IMR-90 (cell line): ENCODE measurements around the gene ADAMTSL5. TPM values are rescaled to one million over a fixed set of nuclear protein-coding genes. Genes with fewer than 3 reads are reported as not detected.

ENCODE experiments used
- ATAC-seq: fragments of 200-7000 bp; cut with Tn5 transposase; 2 replicates; pipeline ENCODE4 v1.9.1; 2020; ENCODE audit warnings: low read depth, mild to moderate bottlenecking, moderate library complexity
- BruUV-seq: library from RNA; stranded (reverse); fragments of 400-500 nt; replicated peaks from 2 replicates; lab custom pipeline; 2021; lab: Mats Ljungman, UMichigan
- CTCF ChIA-PET: fragments of 300-600 bp; formaldehyde crosslinking; extraction: SDS; loops from one replicate; lab custom pipeline; 2021; ENCODE audit warnings: antibody characterized with exemption; lab: Yijun Ruan, JAX
- POLR2A ChIA-PET: fragments of 300-600 bp; sonication (Branson Sonifier 250); formaldehyde crosslinking; loops from one replicate; lab custom pipeline; 2022; ENCODE audit warnings: antibody characterized with exemption; ENCODE audit not compliant: unreplicated experiment; lab: Charles Lee
- DNase-seq: peaks from one replicate; pipeline ENCODE4 v3.0.0; 2013
- H2AFZ ChIP-seq: replicated peaks from 2 replicates; pipeline ENCODE3; 2013; ENCODE audit warnings: low read length, mild to moderate bottlenecking; ENCODE audit not compliant: poor library complexity
- H2AK5ac ChIP-seq: 2 replicates; pipeline ENCODE4 v1.6.1; 2013; ENCODE audit warnings: low read depth, low read length, inconsistent platforms
- H2AK9ac ChIP-seq: replicated peaks from 2 replicates; pipeline ENCODE3; 2013; ENCODE audit warnings: mild to moderate bottlenecking, low read depth, low read length, moderate library complexity; ENCODE audit not compliant: poor library complexity
- H2BK120ac ChIP-seq: 2 replicates; pipeline ENCODE4 v1.6.1; 2013; ENCODE audit warnings: low read depth, low read length, inconsistent platforms
- H2BK15ac ChIP-seq: 3 replicates; pipeline ENCODE4 v1.6.1; 2013; ENCODE audit warnings: low read depth, low read length, inconsistent platforms
- H2BK20ac ChIP-seq: 2 replicates; pipeline ENCODE4 v1.6.1; 2013; ENCODE audit warnings: low read depth, mild to moderate bottlenecking, inconsistent platforms, low read length, moderate library complexity
- H2BK5ac ChIP-seq: 2 replicates; pipeline ENCODE4 v1.6.1; 2013; ENCODE audit warnings: mild to moderate bottlenecking, low read depth, low read length, inconsistent platforms; ENCODE audit not compliant: poor library complexity, severe bottlenecking
- H3K14ac ChIP-seq: replicated peaks from 2 replicates; pipeline ENCODE4 v1.6.1; 2013; ENCODE audit warnings: low read depth, low read length, inconsistent platforms
- H3K18ac ChIP-seq: 2 replicates; pipeline ENCODE4 v1.6.1; 2013; ENCODE audit warnings: low read depth, low read length, control low read depth
- H3K23ac ChIP-seq: 2 replicates; pipeline ENCODE4 v1.6.1; 2013; ENCODE audit warnings: low read depth, low read length, inconsistent platforms
- H3K27ac ChIP-seq: 2 replicates; pipeline ENCODE4 v1.5.1; 2013; ENCODE audit warnings: mild to moderate bottlenecking, control low read depth, low read length; ENCODE audit not compliant: insufficient read depth
- H3K27me3 ChIP-seq: 2 replicates; pipeline ENCODE4 v1.6.1; 2013; ENCODE audit warnings: low read length; ENCODE audit not compliant: control insufficient read depth, insufficient read depth
- H3K36me3 ChIP-seq: 2 replicates; pipeline ENCODE4 v1.6.1; 2013; ENCODE audit warnings: low read length, mixed read lengths; ENCODE audit not compliant: control insufficient read depth, insufficient read depth
- H3K4ac ChIP-seq: 2 replicates; pipeline ENCODE4 v1.6.1; 2013; ENCODE audit warnings: low read depth, low read length, inconsistent platforms
- H3K4me1 ChIP-seq: 2 replicates; pipeline ENCODE4 v1.6.1; 2013; ENCODE audit warnings: low read length, mixed read lengths; ENCODE audit not compliant: control insufficient read depth, insufficient read depth
- H3K4me2 ChIP-seq: 2 replicates; pipeline ENCODE4 v1.6.1; 2013; ENCODE audit warnings: low read depth, mild to moderate bottlenecking, control low read depth, low read length, moderate library complexity
- H3K4me3 ChIP-seq: 2 replicates; pipeline ENCODE4 v1.5.1; 2013; ENCODE audit warnings: low read depth, mild to moderate bottlenecking, control low read depth, low read length, moderate library complexity; ENCODE audit not compliant: insufficient read depth
- H3K56ac ChIP-seq: 2 replicates; pipeline ENCODE4 v1.6.1; 2013; ENCODE audit warnings: low read length, inconsistent platforms; ENCODE audit not compliant: insufficient read depth; ENCODE audit errors: extremely low read depth
- H3K79me1 ChIP-seq, 2 experiments: 2 replicates each; pipeline ENCODE4 v1.6.1; 2013; ENCODE audit warnings: low read length in 2 of 2, inconsistent platforms in 1 of 2, low read depth in 1 of 2
- H3K9ac ChIP-seq: 2 replicates; pipeline ENCODE4 v1.6.1; 2013; ENCODE audit warnings: low read depth, low read length, control low read depth
- H3K9me1 ChIP-seq: 2 replicates; pipeline ENCODE4 v1.6.1; 2013; ENCODE audit warnings: low read length, inconsistent platforms; ENCODE audit not compliant: insufficient read depth
- H3K9me3 ChIP-seq: 2 replicates; pipeline ENCODE4 v1.6.1; 2013; ENCODE audit warnings: low read length; ENCODE audit not compliant: control insufficient read depth, insufficient read depth
- H4K20me1 ChIP-seq: 2 replicates; pipeline ENCODE4 v1.6.1; 2013; ENCODE audit warnings: low read length, inconsistent platforms; ENCODE audit not compliant: insufficient read depth
- H4K5ac ChIP-seq: 2 replicates; pipeline ENCODE4 v1.6.1; 2013; ENCODE audit warnings: mild to moderate bottlenecking, low read depth, low read length, control low read depth
- H4K8ac ChIP-seq, 2 experiments: 2 replicates each; pipeline ENCODE4 v1.6.1; 2013; ENCODE audit warnings: low read depth in 2 of 2, low read length in 2 of 2, control low read depth in 1 of 2, inconsistent platforms in 1 of 2
- H4K91ac ChIP-seq: 2 replicates; pipeline ENCODE4 v1.6.1; 2013; ENCODE audit warnings: low read depth, low read length, inconsistent platforms; ENCODE audit not compliant: insufficient read depth
- CHD1 ChIP-seq: IDR thresholded peaks from 2 replicates; pipeline ENCODE4 v1.6.1; 2012; ENCODE audit warnings: low read depth, low read length, improper control_type of control experiment
- FOS ChIP-seq: fragments of 150-350 bp; IDR thresholded peaks from 2 replicates; pipeline ENCODE4 v1.6.1; 2016; ENCODE audit warnings: low read depth, low read length
- MAFK ChIP-seq: IDR thresholded peaks from 2 replicates; pipeline ENCODE4 v1.6.1; 2012; ENCODE audit warnings: low read depth, low read length, improper control_type of control experiment
- MAZ ChIP-seq: IDR thresholded peaks from 2 replicates; pipeline ENCODE4 v1.6.1; 2012; ENCODE audit warnings: low read depth, mild to moderate bottlenecking, low read length, improper control_type of control experiment, moderate library complexity, borderline replicate concordance
- MXI1 ChIP-seq: IDR thresholded peaks from 2 replicates; pipeline ENCODE4 v1.6.1; 2012; ENCODE audit warnings: low read depth, mild to moderate bottlenecking, low read length, moderate library complexity, borderline replicate concordance
- POLR2A ChIP-seq: IDR thresholded peaks from 2 replicates; pipeline ENCODE4 v1.6.1; 2012; ENCODE audit warnings: mild to moderate bottlenecking, low read depth, low read length
- RAD21 ChIP-seq: IDR thresholded peaks from 2 replicates; pipeline ENCODE4 v1.6.1; 2012; ENCODE audit warnings: low read length, improper control_type of control experiment
- RCOR1 ChIP-seq: IDR thresholded peaks from 2 replicates; pipeline ENCODE4 v1.6.1; 2012; ENCODE audit warnings: mild to moderate bottlenecking, low read length, improper control_type of control experiment; ENCODE audit not compliant: insufficient replicate concordance
- SMC3 ChIP-seq: fragments of 150-350 bp; IDR thresholded peaks from 2 replicates; pipeline ENCODE4 v1.6.1; 2016; ENCODE audit warnings: low read depth, mild to moderate bottlenecking, antibody characterized with exemption, low read length, moderate library complexity
- USF2 ChIP-seq: fragments of 150-350 bp; IDR thresholded peaks from 2 replicates; pipeline ENCODE4 v1.6.1; 2017; ENCODE audit warnings: mild to moderate bottlenecking, antibody characterized with exemption, low read length, low read depth
- WGBS, 2 experiments: methylation state at CpG; one replicate each; pipeline versions ENCODE4 v1.1.5 to v1.1.7; 2013; ENCODE audit warnings: missing lambda C conversion rate in 2 of 2; ENCODE audit not compliant: insufficient read length in 1 of 2; ENCODE audit errors: extremely low coverage in 2 of 2; 5-methylcytosine and 5-hydroxymethylcytosine counted together
- dilution Hi-C: fragments of 300-500 bp; cut with HindIII; formaldehyde crosslinking; loops from one replicate; pipeline ENCODE4 v1.14.3; 2018; ENCODE audit warnings: low sequenced_read_pairs; ENCODE audit not compliant: unreplicated experiment
- in situ Hi-C: fragments of 300-500 bp; cut with MboI; formaldehyde crosslinking; loops from 3 replicates; pipeline ENCODE4 v1.14.3; 2019; ENCODE audit warnings: low sequenced_read_pairs, inconsistent platforms, mixed read lengths
- intact Hi-C: fragments of 100-400 bp; cut with micrococcal nuclease; formaldehyde crosslinking; loops from 2 replicates; pipeline ENCODE4 v1.10.0; 2022
- polyA plus RNA-seq, 3 experiments: library from polyadenylated mRNA; depleted of rRNA; stranded (reverse); fragments of >200 nt; gene quantifications; 2 replicates each; pipeline ENCODE4 v1.2.3, GENCODE V29; 2012; ENCODE audit warnings: low replicate concordance in 1 of 3
- total RNA-seq: library from RNA; depleted of rRNA; stranded (reverse); fragments of >200 nt; gene quantifications from 2 replicates; pipeline ENCODE4 v1.2.3, GENCODE V29; 2012

ADAMTSL5 gene
- total and polyA plus RNA-seq, 2 of the 4 experiments (the other 2 are of a cell fraction): 0.90 to 10.8 TPM

- peak overlapping the region; percentile 67 for H2AFZ ChIP-seq
- BruUV-seq: no TSS peak
- no peak overlapping the region for H3K56ac ChIP-seq
- no peak overlapping the region for H3K9ac ChIP-seq
- DNase-seq: no peak
- no peak overlapping the region for H2BK5ac ChIP-seq
- no peak overlapping the region for H2BK120ac ChIP-seq
- peak overlapping the region; percentile 15; the same call in 1 of the 2 replicates for H3K4me3 ChIP-seq
- in situ Hi-C loops: no loop called here
- ChIA-PET CTCF (no interaction called here), POLR2A (no interaction called here)
- intact Hi-C loops: no loop called here
- ATAC-seq: peak; percentile 38
- peaks cover 21% of the 10 kb centered on the region for H3K4me1 ChIP-seq
- WGBS, 2 experiments: 4% methylated on average over 34 of the region's 67 CpGs; no CpG with 5 or more reads in 1 of the 2 experiments
- H4K5ac ChIP-seq: no peak overlapping the region
- no peak overlapping the region for H3K14ac ChIP-seq
- peaks cover 0 to 26% of the 10 kb centered on the region in 2 experiments; a peak in 2 of 4 replicates for H3K79me1 ChIP-seq
- peak overlapping the region; percentile 75; the same call in 1 of the 2 replicates for H3K4me2 ChIP-seq
- H3K4ac ChIP-seq: no peak overlapping the region
- no peak overlapping the region for H4K91ac ChIP-seq
- no peak overlapping the region for H3K23ac ChIP-seq
- TF ChIP-seq RCOR1 (no peak), POLR2A (no peak), MXI1 (no peak), SMC3 (no peak), MAFK (no peak), RAD21 (no peak), CHD1 (no peak), FOS (no peak), MAZ (no peak), USF2 (no peak)
- no peak overlapping the region for H2BK15ac ChIP-seq
- no peaks in the 10 kb centered on the region for H3K9me1 ChIP-seq
- H2AK5ac ChIP-seq: no peak overlapping the region
- H2AK9ac ChIP-seq: peak overlapping the region; percentile 3
- no peak overlapping the region for H3K18ac ChIP-seq
- no peak overlapping the region for H3K27ac ChIP-seq
- H4K20me1 ChIP-seq: peaks cover 91% of the 10 kb centered on the region
- H3K9me3 ChIP-seq: no peaks in the 10 kb centered on the region; the same call in 1 of the 2 replicates
- H2BK20ac ChIP-seq: no peak overlapping the region
- peaks cover 68% of the 10 kb centered on the region for H3K27me3 ChIP-seq
- H4K8ac ChIP-seq: no peak overlapping the region
- dilution Hi-C loops: no loop called here
- H3K36me3 ChIP-seq: no peaks in the 10 kb centered on the region; the same call in 1 of the 2 replicates
These were observed 42.4 kb downstream of the ADAMTSL5 start for GRCh38 chr19:1470305-1471009.
